GM12878 (cell line): ENCODE results near the gene AGT.

ENCODE experiments used
- EP300 ChIP-seq, 2 experiments: fragments of 150-350 bp in 1 of 2; IDR thresholded peaks; 2 replicates each; pipeline ENCODE4 v1.6.1; 2011 to 2012; ENCODE audit warnings: low read depth in 2 of 2, low read length in 2 of 2, borderline replicate concordance in 1 of 2, improper control_type of control experiment in 1 of 2, inconsistent platforms in 1 of 2; ENCODE audit not compliant: control insufficient read depth in 1 of 2
- FOXM1 ChIP-seq: IDR thresholded peaks from 2 replicates; pipeline ENCODE4 v1.6.1; 2012; ENCODE audit warnings: low read depth, mild to moderate bottlenecking, inconsistent platforms, low read length, moderate library complexity
- HDGF ChIP-seq: fragments of 450-650 bp; IDR thresholded peaks from 2 replicates; pipeline ENCODE4 v1.6.1; 2016; ENCODE audit warnings: antibody characterized with exemption
- WRNIP1 ChIP-seq: IDR thresholded peaks from 2 replicates; pipeline ENCODE4 v1.6.1; 2011; ENCODE audit warnings: low read depth, low read length, improper control_type of control experiment, borderline replicate concordance
- YY1 ChIP-seq: IDR thresholded peaks from 2 replicates; pipeline ENCODE4 v1.6.1; 2011; ENCODE audit warnings: low read depth, mild to moderate bottlenecking, low read length
- ZNF217 ChIP-seq: fragments of 450-650 bp; IDR thresholded peaks from 2 replicates; pipeline ENCODE4 v1.6.1; 2017; ENCODE audit warnings: antibody characterized with exemption, mild to moderate bottlenecking
- TF ChIP-seq, protein P1 (sequence below), 3 experiments: IDR thresholded peaks in 2 of 3; conservative IDR thresholded peaks in 1 of 3; 2 replicates each; pipeline ENCODE4 v1.5.1; 2011; ENCODE audit warnings: low read depth in 3 of 3, low read length in 3 of 3, mild to moderate bottlenecking in 3 of 3, control low read depth in 2 of 3, moderate library complexity in 2 of 3, inconsistent platforms in 1 of 3, mixed read lengths in 1 of 3; ENCODE audit not compliant: control insufficient read depth in 2 of 3, insufficient read depth in 1 of 3; ENCODE audit errors: extremely low read depth in 1 of 3

DNA sequence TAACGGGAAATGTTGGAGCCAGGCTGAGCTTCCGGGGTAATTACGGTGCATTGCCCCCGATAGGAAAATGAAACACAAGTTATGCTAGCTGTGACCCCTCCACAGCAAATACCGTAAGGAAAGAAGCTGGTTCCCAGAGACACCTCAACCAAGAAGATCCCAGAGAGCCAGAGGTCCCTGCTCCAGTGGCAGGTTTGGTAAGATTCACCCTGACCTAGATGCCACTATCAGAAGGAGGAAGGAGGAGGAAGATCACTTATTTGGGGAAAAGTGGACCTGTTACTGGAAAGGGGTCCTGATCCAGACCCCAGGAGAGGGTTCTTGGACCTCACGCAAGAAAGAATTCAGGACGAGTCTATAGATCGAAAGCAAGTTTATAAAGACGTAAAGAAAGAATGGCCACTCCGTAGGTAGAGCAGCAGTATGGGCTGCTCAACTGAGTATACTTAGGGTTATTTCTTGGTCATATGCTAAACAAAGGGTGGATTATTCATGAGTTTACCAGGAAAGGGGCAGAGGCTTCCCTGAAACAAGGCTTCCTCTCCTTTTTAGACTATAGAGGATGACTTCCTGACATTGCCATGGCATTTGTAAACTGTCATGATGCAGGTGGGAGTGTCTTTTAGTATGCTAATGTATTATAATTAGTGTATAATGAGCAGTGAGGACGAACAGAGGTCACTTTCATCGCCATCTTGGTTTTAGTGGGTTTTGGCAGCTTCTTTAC is 25.8 kb upstream of the AGT start:
- TF ChIP-seq YY1 (no peak), WRNIP1 (no peak), ZNF217 (no peak), EP300 (IDR thresholded peaks at IDR 0.05; ENCODE audit: borderline replicate concordance in 1 of 2, control insufficient read depth in 1 of 2, low read depth in 2 of 2, low read length in 2 of 2) (no peak), FOXM1 (no peak), HDGF (no peak)
- TF ChIP-seq, protein P1, sequence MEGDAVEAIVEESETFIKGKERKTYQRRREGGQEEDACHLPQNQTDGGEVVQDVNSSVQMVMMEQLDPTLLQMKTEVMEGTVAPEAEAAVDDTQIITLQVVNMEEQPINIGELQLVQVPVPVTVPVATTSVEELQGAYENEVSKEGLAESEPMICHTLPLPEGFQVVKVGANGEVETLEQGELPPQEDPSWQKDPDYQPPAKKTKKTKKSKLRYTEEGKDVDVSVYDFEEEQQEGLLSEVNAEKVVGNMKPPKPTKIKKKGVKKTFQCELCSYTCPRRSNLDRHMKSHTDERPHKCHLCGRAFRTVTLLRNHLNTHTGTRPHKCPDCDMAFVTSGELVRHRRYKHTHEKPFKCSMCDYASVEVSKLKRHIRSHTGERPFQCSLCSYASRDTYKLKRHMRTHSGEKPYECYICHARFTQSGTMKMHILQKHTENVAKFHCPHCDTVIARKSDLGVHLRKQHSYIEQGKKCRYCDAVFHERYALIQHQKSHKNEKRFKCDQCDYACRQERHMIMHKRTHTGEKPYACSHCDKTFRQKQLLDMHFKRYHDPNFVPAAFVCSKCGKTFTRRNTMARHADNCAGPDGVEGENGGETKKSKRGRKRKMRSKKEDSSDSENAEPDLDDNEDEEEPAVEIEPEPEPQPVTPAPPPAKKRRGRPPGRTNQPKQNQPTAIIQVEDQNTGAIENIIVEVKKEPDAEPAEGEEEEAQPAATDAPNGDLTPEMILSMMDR (IDR thresholded peaks at IDR 0.05 in 2 of 3, conservative IDR thresholded peaks at IDR 0.05 in 1 of 3; ENCODE audit: control insufficient read depth in 2 of 3, extremely low read depth in 1 of 3, insufficient read depth in 1 of 3, low read depth in 3 of 3, low read length in 3 of 3): no peak
